GM19452 (cell line): ENCODE data around the gene IMMP2L.

Experiments used
- ATAC-seq: cut with Tn5 transposase; IDR thresholded peaks from one replicate; pipeline ENCODE4 v1.9.1; 2021; ENCODE audit not compliant: unreplicated experiment

Gene IMMP2L

DNA sequence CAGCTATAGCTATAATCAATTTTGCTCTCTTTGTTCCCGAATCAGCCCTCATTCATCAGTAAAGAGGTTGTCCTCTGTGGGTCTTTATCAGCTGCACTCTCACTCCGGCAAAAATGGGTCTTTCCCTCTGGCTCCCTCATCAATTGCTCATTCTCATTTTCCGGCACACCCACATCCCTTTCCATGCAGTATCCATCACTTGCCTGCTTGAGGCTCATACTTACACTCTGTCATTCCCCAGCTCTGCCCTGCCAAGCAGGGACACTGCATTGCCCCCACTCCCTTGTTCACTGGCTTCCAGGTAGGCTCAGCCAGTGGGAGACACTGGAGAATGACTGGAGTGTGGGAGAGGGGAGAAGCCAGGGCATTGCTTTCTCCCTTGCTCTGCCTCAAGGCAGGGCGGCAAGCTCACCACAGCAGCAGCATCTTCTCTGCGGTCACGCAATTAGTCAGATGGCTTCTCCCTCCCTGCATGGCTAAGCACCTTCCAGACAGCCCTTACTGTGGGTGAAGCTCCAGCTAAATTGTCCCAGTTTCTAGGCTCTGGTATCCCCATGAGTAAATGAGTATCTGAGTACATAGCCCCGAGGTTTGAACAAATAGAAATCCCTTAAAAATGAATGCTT is 942.1 kb downstream of the IMMP2L start:
- no peak for ATAC-seq
